ENCODE data around the gene KBTBD13. TPM values are rescaled to one million over a fixed set of nuclear protein-coding genes. Genes with fewer than 3 reads are reported as not detected.

The KBTBD13 gene
- total RNA-seq, 1 donor from 2014 or later, result 0.21 TPM

- no peak for DNase-seq (ENCODE audit: low spot score in 2 of 2)
- H3K27me3 ChIP-seq, result no peaks in the 10 kb centered on the region
- intact Hi-C loops (cut with DNase I), result no loop called here
- H3K9me3 ChIP-seq, result no peaks in the 10 kb centered on the region
- H3K4me1 ChIP-seq, result peaks cover 21 to 75% of the 10 kb centered on the region in 2 donors
- TF ChIP-seq CTCF (IDR thresholded peaks at IDR 0.05), result no peak
- H3K27ac ChIP-seq, result peak overlapping the region; percentile 97
- H3K4me3 ChIP-seq, result no peak overlapping the region
- peaks cover 57 to 70% of the 10 kb centered on the region in 2 donors for H3K36me3 ChIP-seq
These were observed 19.0 kb upstream of the KBTBD13 start for GRCh38 chr15:65057549-65057940.

DNA sequence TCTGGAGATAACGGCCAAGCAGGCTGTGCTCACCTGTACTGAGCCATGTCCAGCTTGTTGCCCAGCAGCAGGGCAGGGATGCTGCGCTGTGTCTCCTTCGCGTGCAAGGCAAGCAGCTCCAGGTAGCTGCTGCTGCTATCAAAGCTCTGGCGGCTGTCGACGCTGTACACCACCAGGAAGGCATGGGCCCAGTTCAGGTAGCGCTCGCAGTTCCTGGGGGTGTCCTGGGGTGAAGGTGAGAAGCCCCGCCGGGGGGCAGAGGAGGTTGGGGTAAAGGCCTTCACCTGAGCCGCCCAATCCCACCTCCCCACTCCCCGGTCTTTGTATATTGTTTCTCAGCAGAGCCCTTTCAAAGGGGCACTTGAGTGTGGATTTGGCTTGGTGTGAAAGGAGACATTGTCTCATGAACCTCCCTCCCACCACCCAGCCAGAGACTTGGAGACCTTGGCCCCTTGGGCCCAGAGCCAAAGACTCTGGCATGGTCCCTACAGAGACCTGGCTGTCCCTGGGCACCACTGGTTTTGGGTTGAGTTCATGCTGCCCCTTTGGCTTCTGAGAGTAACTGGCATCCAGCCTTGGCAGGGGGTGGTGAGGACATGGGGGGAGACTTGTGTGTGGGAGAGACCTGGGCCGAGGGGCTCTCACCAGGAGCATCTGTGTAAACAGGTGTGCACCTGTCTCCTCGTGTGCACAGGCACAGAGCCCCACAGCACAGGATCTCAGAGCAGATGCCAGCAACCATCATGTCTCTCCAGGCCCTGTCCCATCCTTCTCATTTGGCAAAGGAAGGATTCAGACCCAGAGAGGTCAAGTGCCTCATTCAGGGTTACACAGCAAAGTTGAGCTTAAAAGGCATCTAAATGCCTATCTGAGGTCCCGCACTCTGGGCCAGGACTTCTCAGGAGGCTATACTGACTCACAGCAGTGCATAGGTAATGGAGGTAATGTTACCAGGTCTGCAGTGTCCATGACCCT lies 17.9 kb upstream of the KBTBD13 start:
- intact Hi-C loops (cut with DNase I), result no loop called here
- no peak for TF ChIP-seq CTCF (IDR thresholded peaks at IDR 0.05)
- Histone ChIP-seq H3K27me3 (no peaks in the 10 kb centered on the region), H3K27ac (peak overlapping the region; percentile 97), H3K4me1 (peaks cover 28 to 86% of the 10 kb centered on the region in 2 donors), H3K4me3 (peak overlapping the region in 1 of 2 donors; percentile 2), H3K9me3 (no peaks in the 10 kb centered on the region), H3K36me3 (peaks cover 50 to 61% of the 10 kb centered on the region in 2 donors)
- no peak for DNase-seq (ENCODE audit: low spot score in 2 of 2)

GRCh38 chr15:65059369-65059750 lies 17.2 kb upstream of the KBTBD13 start:
- H3K27me3 ChIP-seq, result no peaks in the 10 kb centered on the region
- intact Hi-C loops (cut with DNase I), result no loop called here
- H3K27ac ChIP-seq, result peak overlapping the region; percentile 97
- H3K4me3 ChIP-seq, result peak overlapping the region in 1 of 2 donors; percentile 2
- H3K9me3 ChIP-seq, result no peaks in the 10 kb centered on the region
- no peak for DNase-seq (ENCODE audit: low spot score in 2 of 2)
- TF ChIP-seq CTCF (IDR thresholded peaks at IDR 0.05), result no peak
- H3K4me1 ChIP-seq, result peaks cover 35 to 92% of the 10 kb centered on the region in 2 donors
- H3K36me3 ChIP-seq, result peaks cover 45 to 57% of the 10 kb centered on the region in 2 donors

- Histone ChIP-seq H3K27ac (peak overlapping the region; percentile 97), H3K4me1 (peaks cover 34 to 92% of the 10 kb centered on the region in 2 donors), H3K27me3 (no peaks in the 10 kb centered on the region), H3K4me3 (peak overlapping the region in 1 of 2 donors; percentile 30), H3K9me3 (no peaks in the 10 kb centered on the region), H3K36me3 (peaks cover 42 to 50% of the 10 kb centered on the region in 2 donors)
- intact Hi-C loops (cut with DNase I), result no loop called here
- no peak for DNase-seq (ENCODE audit: low spot score in 2 of 2)
- no peak for TF ChIP-seq CTCF (IDR thresholded peaks at IDR 0.05)
These were observed 16.5 kb upstream of the KBTBD13 start for GRCh38 chr15:65059931-65060596.

DNA sequence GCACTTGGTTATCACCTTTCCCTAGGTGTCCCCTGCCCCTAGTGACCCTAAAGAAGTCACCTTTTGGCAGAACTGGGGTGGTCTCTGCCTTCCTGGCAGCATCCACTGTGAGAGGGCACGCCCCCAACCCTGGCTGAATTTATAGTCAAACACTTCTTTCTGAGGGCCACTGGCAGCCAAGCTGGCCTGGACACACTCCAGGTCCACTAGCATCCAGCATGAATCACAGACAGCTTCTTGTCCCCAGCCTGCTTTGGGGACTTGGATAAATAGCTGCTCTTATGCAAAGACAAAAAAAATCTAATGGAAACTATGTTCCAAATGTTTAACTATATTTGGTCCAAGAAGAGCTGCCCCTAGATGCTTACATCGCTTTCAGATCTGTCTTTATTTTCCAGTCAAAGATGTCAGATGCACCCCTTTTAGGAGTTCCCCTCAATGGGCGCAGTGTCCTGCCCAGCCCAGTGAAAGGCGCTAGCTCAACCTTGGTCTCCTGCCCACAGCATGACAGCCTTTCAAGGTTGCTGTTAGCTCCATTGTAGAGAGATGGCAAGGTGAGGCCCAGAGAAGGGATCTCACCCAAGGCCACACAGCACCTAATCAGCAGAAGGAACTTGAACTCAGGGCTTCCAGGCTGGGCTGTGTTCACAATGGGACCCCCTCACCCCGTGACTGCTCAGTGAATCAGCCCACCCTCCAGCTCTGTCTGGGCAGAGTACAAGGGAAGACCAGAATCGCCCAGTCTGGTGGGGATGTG lies 15.7 kb upstream of the KBTBD13 start:
- H3K27ac ChIP-seq, result peak overlapping the region; percentile 97
- peak overlapping the region in 1 of 2 donors; percentile 30 for H3K4me3 ChIP-seq

More for the DNA sequence above, 15.7 kb upstream of the KBTBD13 start:
- peak in 1 of 2 donors; percentile 89 for DNase-seq (ENCODE audit: low spot score in 2 of 2)
- TF ChIP-seq CTCF (IDR thresholded peaks at IDR 0.05), result peak in 1 of 3 experiments; percentile 16
- intact Hi-C loops (cut with DNase I), result no loop called here
- H3K36me3 ChIP-seq, result peaks cover 42 to 44% of the 10 kb centered on the region in 2 donors
- H3K27me3 ChIP-seq, result no peaks in the 10 kb centered on the region
- H3K9me3 ChIP-seq, result no peaks in the 10 kb centered on the region
- H3K4me1 ChIP-seq, result peaks cover 27 to 86% of the 10 kb centered on the region in 2 donors
